ENCODE data around the gene KLHL17. TPM values are rescaled to one million over a fixed set of nuclear protein-coding genes. Genes with fewer than 3 reads are reported as not detected.
A peak's percentile ranks its signal among the peaks of the same experiment; 100 is the strongest.
"Not testable (repeated sequence)": the region's sequence is repeated elsewhere in the genome, so short reads cannot be mapped to it uniquely, and the experiment has no call there.

KLHL17 gene
- polyA plus RNA-seq, 6 donors from 2014 or later, result 0.70 to 1.8 (median 1.4) TPM; not detected in 1

- H3K27ac Mint-ChIP-seq, result no peak overlapping the region
- H3K27me3 Mint-ChIP-seq, result peaks cover 13 to 53% (median 39%) of the 10 kb centered on the region in 3 donors
- DNase-seq (no peak), ATAC-seq (ENCODE audit: low read depth in 2 of 2) (no peak)
- peaks cover 4 to 14% (median 8%) of the 10 kb centered on the region in 3 donors for H3K4me1 Mint-ChIP-seq
- H3K36me3 Mint-ChIP-seq, result no peaks in the 10 kb centered on the region
- H3K9me3 Mint-ChIP-seq, result no peaks in the 10 kb centered on the region
- H3K4me3 Mint-ChIP-seq, result no peak overlapping the region
These were observed 13.3 kb downstream of the KLHL17 start for GRCh38 chr1:973459-974292.

DNA sequence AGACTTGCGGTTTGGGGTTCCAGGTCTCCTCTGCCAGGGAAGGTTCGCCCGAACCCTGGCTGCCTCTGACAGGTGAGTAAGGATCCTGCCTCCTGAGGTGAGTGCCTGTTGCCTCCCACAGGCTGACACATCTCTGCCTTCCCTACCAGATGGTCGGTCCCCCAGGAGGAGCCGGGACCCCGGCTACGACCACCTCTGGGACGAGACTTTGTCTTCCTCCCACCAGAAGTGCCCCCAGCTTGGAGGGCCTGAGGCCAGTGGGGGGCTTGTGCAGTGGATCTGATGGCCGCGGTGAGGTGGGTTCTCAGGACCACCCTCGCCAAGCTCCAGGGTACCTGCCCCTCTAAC, 13.9 kb downstream of the KLHL17 start:
- ATAC-seq (ENCODE audit: low read depth in 2 of 2) (no peak), DNase-seq (no peak)
- peaks cover 7 to 47% (median 33%) of the 10 kb centered on the region in 3 donors for H3K27me3 Mint-ChIP-seq
- H3K4me1 Mint-ChIP-seq, result peaks cover 4 to 14% (median 8%) of the 10 kb centered on the region in 3 donors
- no peak overlapping the region for H3K27ac Mint-ChIP-seq
- no peaks in the 10 kb centered on the region for H3K36me3 Mint-ChIP-seq
- no peak overlapping the region for H3K4me3 Mint-ChIP-seq
- no peaks in the 10 kb centered on the region for H3K9me3 Mint-ChIP-seq

GRCh38 chr1:974687-975328, 14.4 kb downstream of the KLHL17 start:
- Mint-ChIP-seq H3K27me3 (peaks cover 2 to 42% (median 28%) of the 10 kb centered on the region in 3 donors), H3K36me3 (no peaks in the 10 kb centered on the region), H3K4me3 (no peak overlapping the region), H3K9me3 (no peaks in the 10 kb centered on the region), H3K27ac (peak overlapping the region in 1 of 6 donors; percentile 66), H3K4me1 (peaks cover 4 to 10% (median 8%) of the 10 kb centered on the region in 3 donors)
- no peak for ATAC-seq (ENCODE audit: low read depth in 2 of 2)
- DNase-seq, result no peak

DNA sequence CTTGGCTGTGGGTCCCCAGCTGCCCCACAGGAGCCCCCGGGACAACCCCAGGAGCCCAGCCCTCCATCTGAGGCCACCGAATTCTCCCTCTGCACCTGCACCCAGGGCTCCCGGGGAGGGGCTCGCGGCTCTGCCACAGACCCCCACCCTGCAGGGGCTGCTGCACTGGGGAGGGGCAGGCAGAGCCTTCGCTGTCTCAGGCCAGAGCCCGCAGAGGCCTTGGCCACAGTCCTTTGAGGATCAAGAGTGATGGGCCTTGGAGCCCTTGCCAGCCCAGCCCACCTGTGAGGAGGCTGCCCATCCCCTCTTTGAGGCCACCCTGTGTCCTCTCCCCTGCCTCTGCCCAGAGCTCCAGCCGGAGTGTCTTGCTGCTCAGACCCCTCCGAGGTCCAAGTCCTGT, 15.0 kb downstream of the KLHL17 start:
- ATAC-seq (ENCODE audit: low read depth in 2 of 2), result no peak
- Mint-ChIP-seq H3K4me3 (peak overlapping the region in 3 of 8 donors; percentile 34 to 56 (median 47)), H3K27ac (peak overlapping the region in 1 of 6 donors; percentile 66), H3K27me3 (peaks cover 0 to 39% (median 26%) of the 10 kb centered on the region in 3 donors), H3K36me3 (no peaks in the 10 kb centered on the region), H3K4me1 (peaks cover 4 to 10% (median 8%) of the 10 kb centered on the region in 3 donors), H3K9me3 (no peaks in the 10 kb centered on the region)
- DNase-seq, result no peak

GRCh38 chr1:975896-976683, 15.7 kb downstream of the KLHL17 start:
- DNase-seq (peak; percentile 51), ATAC-seq (ENCODE audit: low read depth in 2 of 2) (peak; percentile 84 to 85)
- H3K36me3 Mint-ChIP-seq, result no peaks in the 10 kb centered on the region
- H3K4me3 Mint-ChIP-seq, result peak overlapping the region in 6 of 8 donors; percentile 34 to 58 (median 50)
- peaks cover 4 to 10% (median 8%) of the 10 kb centered on the region in 3 donors for H3K4me1 Mint-ChIP-seq
- peaks cover 0 to 40% (median 26%) of the 10 kb centered on the region in 3 donors for H3K27me3 Mint-ChIP-seq
- no peaks in the 10 kb centered on the region for H3K9me3 Mint-ChIP-seq
- H3K27ac Mint-ChIP-seq, result peak overlapping the region in 3 of 6 donors; percentile 25 to 76 (median 45)

DNA sequence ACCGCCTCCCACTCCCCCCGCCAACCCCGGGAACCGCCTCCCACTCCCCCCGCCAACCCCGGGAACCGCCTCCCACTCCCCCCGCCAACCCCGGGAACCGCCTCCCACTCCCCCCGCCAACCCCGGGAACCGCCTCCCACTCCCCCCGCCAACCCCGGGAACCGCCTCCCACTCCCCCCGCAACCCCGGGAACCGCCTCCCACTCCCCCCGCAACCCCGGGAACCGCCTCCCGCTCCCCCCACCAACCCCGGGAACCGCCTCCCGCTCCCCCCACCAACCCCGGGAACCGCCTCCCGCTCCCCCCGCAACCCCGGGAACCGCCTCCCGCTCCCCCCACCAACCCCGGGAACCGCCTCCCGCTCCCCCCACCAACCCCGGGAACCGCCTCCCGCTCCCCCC, 16.4 kb downstream of the KLHL17 start:
- not testable (repeated sequence) for H3K9me3 Mint-ChIP-seq; DNase-seq; H3K36me3 Mint-ChIP-seq; ATAC-seq (ENCODE audit: low read depth in 2 of 2); H3K27ac Mint-ChIP-seq; H3K4me3 Mint-ChIP-seq
- Mint-ChIP-seq H3K4me1 (peaks cover 4 to 10% (median 8%) of the 10 kb centered on the region in 3 donors), H3K27me3 (peaks cover 0 to 41% (median 26%) of the 10 kb centered on the region in 3 donors)

DNA sequence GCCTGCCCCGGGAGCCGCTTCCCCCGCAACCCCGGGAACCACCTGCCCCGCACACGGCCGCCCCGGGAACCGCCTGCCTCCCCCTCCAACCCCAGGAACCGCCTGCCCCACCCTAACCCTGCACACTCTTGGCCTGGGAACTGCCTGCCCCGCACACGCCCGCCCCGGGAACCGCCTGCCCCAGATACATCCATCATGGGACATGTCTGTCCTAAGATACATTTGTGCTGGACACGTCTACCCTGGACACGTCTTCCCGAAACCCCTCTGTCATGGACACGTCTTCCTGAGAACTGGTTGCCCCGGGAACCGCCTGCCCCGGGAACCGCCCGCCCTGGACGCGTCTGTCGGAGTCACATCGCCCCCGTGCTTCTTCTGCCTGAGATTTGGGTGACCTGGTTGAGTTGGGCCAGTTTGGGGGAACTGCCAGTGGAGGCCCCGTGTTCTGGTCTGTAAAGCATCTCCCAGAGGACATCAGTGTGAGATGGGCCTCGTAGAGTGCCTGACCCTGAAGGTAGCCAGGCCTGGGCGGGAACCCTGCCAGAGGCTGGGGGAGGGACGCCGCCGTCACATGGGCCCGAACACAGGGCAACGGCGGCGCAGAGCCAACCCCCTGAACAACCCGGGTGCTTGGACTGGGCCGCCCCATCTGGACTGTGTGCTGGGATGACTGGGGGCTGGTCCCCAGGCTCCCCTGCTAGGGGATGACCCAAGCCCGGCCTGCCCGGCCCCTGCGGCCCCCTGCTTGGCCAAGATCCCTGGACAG, 17.9 kb downstream of the KLHL17 start:
- H3K4me1 Mint-ChIP-seq, result peaks cover 4 to 10% (median 8%) of the 10 kb centered on the region in 3 donors
- H3K27me3 Mint-ChIP-seq, result peaks cover 2 to 52% (median 39%) of the 10 kb centered on the region in 3 donors
- H3K9me3 Mint-ChIP-seq, result no peaks in the 10 kb centered on the region
- H3K27ac Mint-ChIP-seq, result peak overlapping the region in 1 of 6 donors; percentile 80
- H3K36me3 Mint-ChIP-seq, result no peaks in the 10 kb centered on the region
- ATAC-seq (ENCODE audit: low read depth in 2 of 2), result no peak
- H3K4me3 Mint-ChIP-seq, result peak overlapping the region in 2 of 8 donors; percentile 36 to 48
- DNase-seq, result no peak

GRCh38 chr1:978835-979743, 18.7 kb downstream of the KLHL17 start:
- peaks cover 4 to 55% (median 46%) of the 10 kb centered on the region in 3 donors for H3K27me3 Mint-ChIP-seq
- no peak overlapping the region for H3K27ac Mint-ChIP-seq
- DNase-seq, result no peak
- H3K9me3 Mint-ChIP-seq, result no peaks in the 10 kb centered on the region
- ATAC-seq (ENCODE audit: low read depth in 2 of 2), result no peak
- no peak overlapping the region for H3K4me3 Mint-ChIP-seq
- peaks cover 4 to 10% (median 8%) of the 10 kb centered on the region in 3 donors for H3K4me1 Mint-ChIP-seq
- no peaks in the 10 kb centered on the region for H3K36me3 Mint-ChIP-seq

DNA sequence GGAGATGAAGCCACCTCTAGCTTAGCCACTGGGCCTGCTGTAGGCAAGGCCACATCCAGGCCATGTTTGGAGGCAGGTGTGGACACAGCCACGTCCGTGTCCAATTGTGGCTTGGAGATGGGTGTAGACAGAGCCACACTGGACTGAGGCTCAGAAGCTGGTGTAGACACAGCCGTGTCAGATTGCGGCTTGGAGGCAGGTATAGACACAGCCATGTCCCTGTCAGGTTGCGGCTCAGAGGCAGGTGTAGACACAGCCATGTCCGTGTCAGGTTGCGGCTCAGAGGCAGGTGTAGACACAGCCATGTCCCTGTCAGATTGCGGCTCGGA, 19.3 kb downstream of the KLHL17 start:
- ATAC-seq (ENCODE audit: low read depth in 2 of 2) (no peak), DNase-seq (no peak)
- peaks cover 4 to 10% (median 8%) of the 10 kb centered on the region in 3 donors for H3K4me1 Mint-ChIP-seq
- no peak overlapping the region for H3K27ac Mint-ChIP-seq
- no peaks in the 10 kb centered on the region for H3K9me3 Mint-ChIP-seq
- H3K27me3 Mint-ChIP-seq, result peaks cover 4 to 49% (median 42%) of the 10 kb centered on the region in 3 donors
- H3K36me3 Mint-ChIP-seq, result no peaks in the 10 kb centered on the region
- H3K4me3 Mint-ChIP-seq, result no peak overlapping the region

DNA sequence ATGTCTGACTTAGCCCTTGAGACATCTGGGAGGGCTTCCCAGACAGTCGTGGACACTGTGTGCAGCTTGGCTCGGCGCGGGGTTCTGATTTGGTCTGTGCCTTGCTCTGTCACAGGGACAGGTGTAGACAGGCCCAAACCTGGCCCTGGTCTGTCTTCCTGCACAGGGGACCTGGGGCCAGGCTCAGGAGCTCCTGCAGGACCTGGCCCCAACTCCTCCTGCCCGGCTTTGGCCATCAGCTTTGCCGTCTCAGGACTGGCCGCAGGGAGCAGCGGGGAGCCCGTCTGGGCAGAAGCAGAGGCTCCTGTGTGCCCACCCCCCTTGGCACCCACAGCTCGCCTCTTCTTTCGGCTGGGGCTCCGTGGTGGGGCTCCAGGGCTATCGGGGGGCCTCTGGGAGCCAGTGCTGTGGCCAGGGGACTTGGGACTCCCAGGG, 19.8 kb downstream of the KLHL17 start:
- H3K4me3 Mint-ChIP-seq, result no peak overlapping the region
- H3K27me3 Mint-ChIP-seq, result peaks cover 6 to 49% (median 38%) of the 10 kb centered on the region in 3 donors
- H3K36me3 Mint-ChIP-seq, result no peaks in the 10 kb centered on the region
- DNase-seq, result no peak
- no peak overlapping the region for H3K27ac Mint-ChIP-seq
- ATAC-seq (ENCODE audit: low read depth in 2 of 2), result no peak
- H3K9me3 Mint-ChIP-seq, result no peaks in the 10 kb centered on the region
- H3K4me1 Mint-ChIP-seq, result peaks cover 4 to 10% (median 8%) of the 10 kb centered on the region in 3 donors

DNA sequence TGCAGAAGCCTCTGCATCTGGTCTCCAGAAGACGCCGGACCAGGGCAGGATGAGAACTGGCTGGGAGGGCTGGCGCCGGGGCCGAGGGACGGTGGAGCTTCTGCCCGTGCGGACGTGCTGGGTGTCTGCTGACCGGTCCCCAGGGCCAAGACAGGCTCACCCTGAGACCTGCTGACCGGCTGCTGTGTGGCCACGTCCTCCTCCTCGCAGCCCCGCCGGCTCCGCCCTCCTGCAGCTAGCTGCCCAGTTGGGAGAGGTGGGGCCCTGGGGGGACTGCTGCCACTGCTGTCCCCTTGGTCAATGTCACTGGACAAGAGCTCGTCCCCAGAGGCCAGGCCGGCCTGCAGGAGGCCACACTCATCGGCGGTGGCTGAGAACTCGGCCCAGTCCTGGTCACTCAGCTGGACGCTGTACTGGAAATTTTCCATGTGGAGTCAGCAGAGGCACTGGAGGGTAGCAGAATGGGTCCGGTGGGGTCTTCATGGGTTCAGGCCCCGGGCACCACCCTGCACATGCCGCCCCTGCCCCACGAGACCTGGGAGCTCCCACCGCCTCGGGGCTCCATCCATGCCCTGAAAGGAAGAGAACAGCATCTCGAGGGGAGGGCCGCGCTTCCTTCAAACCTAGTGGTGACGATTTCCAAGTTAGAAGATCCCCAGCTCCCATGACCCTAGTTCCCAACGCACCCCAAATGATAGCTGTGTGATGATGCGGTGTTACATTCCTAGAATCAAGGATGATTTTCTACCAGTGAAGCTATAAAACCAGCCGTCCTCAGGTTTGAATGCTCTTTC, 20.4 kb downstream of the KLHL17 start:
- H3K36me3 Mint-ChIP-seq, result no peaks in the 10 kb centered on the region
- no peak overlapping the region for H3K27ac Mint-ChIP-seq
- H3K4me1 Mint-ChIP-seq, result peaks cover 3 to 7% (median 4%) of the 10 kb centered on the region in 3 donors
- peaks cover 8 to 49% (median 31%) of the 10 kb centered on the region in 3 donors for H3K27me3 Mint-ChIP-seq
- no peaks in the 10 kb centered on the region for H3K9me3 Mint-ChIP-seq
- H3K4me3 Mint-ChIP-seq, result no peak overlapping the region
- DNase-seq (no peak), ATAC-seq (ENCODE audit: low read depth in 2 of 2) (no peak)

Data from naive B cell (primary cell).